ENCODE measurements around the gene CFAP61.

Gene CFAP61

DNA sequence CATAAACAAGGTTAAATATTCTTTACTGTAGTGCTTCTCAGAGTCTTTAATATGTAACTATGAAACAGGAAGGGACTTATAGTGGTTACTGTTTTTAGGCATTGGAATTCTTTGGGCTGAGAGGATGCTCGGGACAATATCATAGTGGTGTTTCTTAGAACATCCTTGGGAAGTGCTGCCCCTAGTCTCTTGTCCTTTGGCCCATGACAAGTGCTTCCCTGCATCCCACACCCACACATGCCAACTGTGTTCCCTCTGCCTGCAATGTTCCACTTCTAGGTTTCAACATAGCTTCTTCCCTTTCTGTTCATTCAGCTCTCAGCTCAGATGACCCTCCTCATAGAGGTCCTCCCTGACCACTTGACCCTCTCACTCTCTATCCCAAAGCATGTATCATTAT lies 37.6 kb downstream of the CFAP61 start (continued):
- TF ChIP-seq ZNF645 (tag by site-specific recombination; IDR thresholded peaks at IDR 0.05), result no peak
- TF ChIP-seq KLF10 (tag by site-specific recombination; IDR thresholded peaks at IDR 0.05), result no peak
- no peak for TF ChIP-seq HOXC10 (CRISPR knock-in tag; IDR thresholded peaks at IDR 0.05)
- TF ChIP-seq ZNF335 (tag by site-specific recombination; conservative IDR thresholded peaks at IDR 0.05), result no peak
- TF ChIP-seq ZNF624 (tag by site-specific recombination; IDR thresholded peaks at IDR 0.05), result no peak
- TF ChIP-seq ZBTB26 (tag by site-specific recombination; optimal IDR thresholded peaks at IDR 0.05), result no peak
- TF ChIP-seq, protein P1, sequence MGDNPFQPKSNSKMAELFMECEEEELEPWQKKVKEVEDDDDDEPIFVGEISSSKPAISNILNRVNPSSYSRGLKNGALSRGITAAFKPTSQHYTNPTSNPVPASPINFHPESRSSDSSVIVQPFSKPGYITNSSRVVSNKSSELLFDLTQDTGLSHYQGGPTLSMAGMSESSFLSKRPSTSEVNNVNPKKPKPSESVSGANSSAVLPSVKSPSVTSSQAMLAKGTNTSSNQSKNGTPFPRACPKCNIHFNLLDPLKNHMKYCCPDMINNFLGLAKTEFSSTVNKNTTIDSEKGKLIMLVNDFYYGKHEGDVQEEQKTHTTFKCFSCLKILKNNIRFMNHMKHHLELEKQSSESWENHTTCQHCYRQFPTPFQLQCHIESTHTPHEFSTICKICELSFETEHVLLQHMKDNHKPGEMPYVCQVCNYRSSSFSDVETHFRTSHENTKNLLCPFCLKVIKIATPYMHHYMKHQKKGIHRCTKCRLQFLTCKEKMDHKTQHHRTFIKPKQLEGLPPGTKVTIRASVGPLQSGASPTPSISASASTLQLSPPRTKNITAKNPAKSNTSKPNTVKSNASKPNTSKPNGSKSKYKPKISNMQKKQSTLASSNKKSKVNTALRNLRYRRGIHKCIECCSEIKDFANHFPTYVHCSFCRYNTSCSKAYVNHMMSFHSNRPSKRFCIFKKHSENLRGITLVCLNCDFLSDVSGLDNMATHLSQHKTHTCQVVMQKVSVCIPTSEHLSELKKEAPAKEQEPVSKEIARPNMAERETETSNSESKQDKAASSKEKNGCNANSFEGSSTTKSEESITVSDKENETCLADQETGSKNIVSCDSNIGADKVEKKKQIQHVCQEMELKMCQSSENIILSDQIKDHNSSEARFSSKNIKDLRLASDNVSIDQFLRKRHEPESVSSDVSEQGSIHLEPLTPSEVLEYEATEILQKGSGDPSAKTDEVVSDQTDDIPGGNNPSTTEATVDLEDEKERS (tag by site-specific recombination; IDR thresholded peaks at IDR 0.05), result no peak
- no peak for TF ChIP-seq ZNF544 (tag by site-specific recombination; IDR thresholded peaks at IDR 0.05)

- Histone ChIP-seq H3K4me3 (ENCODE audit: low read depth, low read length) (no peak overlapping the region), H3K9me3 (ENCODE audit: control insufficient read depth, insufficient read depth, low read depth, low read length) (no peaks in the 10 kb centered on the region), H3K4me1 (ENCODE audit: control insufficient read depth, insufficient read depth, low read length) (no peaks in the 10 kb centered on the region), H3K27ac (ENCODE audit: extremely low read depth, low read depth, low read length) (no peak overlapping the region), H3K36me3 (ENCODE audit: control insufficient read depth in 2 of 2, insufficient read depth in 1 of 2, low read length in 2 of 2) (no peaks in the 10 kb centered on the region)
- TF ChIP-seq, protein P2, sequence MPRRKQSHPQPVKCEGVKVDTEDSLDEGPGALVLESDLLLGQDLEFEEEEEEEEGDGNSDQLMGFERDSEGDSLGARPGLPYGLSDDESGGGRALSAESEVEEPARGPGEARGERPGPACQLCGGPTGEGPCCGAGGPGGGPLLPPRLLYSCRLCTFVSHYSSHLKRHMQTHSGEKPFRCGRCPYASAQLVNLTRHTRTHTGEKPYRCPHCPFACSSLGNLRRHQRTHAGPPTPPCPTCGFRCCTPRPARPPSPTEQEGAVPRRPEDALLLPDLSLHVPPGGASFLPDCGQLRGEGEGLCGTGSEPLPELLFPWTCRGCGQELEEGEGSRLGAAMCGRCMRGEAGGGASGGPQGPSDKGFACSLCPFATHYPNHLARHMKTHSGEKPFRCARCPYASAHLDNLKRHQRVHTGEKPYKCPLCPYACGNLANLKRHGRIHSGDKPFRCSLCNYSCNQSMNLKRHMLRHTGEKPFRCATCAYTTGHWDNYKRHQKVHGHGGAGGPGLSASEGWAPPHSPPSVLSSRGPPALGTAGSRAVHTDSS (tag by site-specific recombination; IDR thresholded peaks at IDR 0.05), result no peak
- no peak for TF ChIP-seq ZNF530 (tag by site-specific recombination; IDR thresholded peaks at IDR 0.05; ENCODE audit: low read depth)
- no peak for TF ChIP-seq ZNF132 (tag by site-specific recombination; IDR thresholded peaks at IDR 0.05; ENCODE audit: borderline replicate concordance)
- POLR2A ChIA-PET, result no interaction called here
- CTCF ChIA-PET, result no interaction called here
Measured at GRCh38 chr20:20092827-20093226, 40.5 kb downstream of the CFAP61 start.

GRCh38 chr20:20094410-20094809 lies 42.1 kb downstream of the CFAP61 start:
- H3K27ac ChIP-seq (ENCODE audit: extremely low read depth, low read depth, low read length), result no peak overlapping the region
- H3K4me3 ChIP-seq (ENCODE audit: low read depth, low read length), result no peak overlapping the region
- no peak for TF ChIP-seq ZNF747 (tag by site-specific recombination; IDR thresholded peaks at IDR 0.05)
- no peak for TF ChIP-seq ZNF174 (tag by site-specific recombination; IDR thresholded peaks at IDR 0.05)
- no peak for TF ChIP-seq ZNF544 (tag by site-specific recombination; IDR thresholded peaks at IDR 0.05)
- TF ChIP-seq OSR2 (tag by site-specific recombination; IDR thresholded peaks at IDR 0.05), result no peak
- TF ChIP-seq KLF10 (tag by site-specific recombination; IDR thresholded peaks at IDR 0.05), result no peak
- no peak for TF ChIP-seq PRDM1 (tag by site-specific recombination; IDR thresholded peaks at IDR 0.05)
- no peak for TF ChIP-seq SALL2 (tag by site-specific recombination; IDR thresholded peaks at IDR 0.05; ENCODE audit: borderline replicate concordance)
- no peak for TF ChIP-seq ZNF518A (tag by site-specific recombination; conservative IDR thresholded peaks at IDR 0.05; ENCODE audit: low read depth)
- TF ChIP-seq ZNF792 (tag by site-specific recombination; IDR thresholded peaks at IDR 0.05), result no peak
- TF ChIP-seq ZNF768 (tag by site-specific recombination; IDR thresholded peaks at IDR 0.05), result no peak
- POLR2A ChIA-PET, result no interaction called here
- H3K36me3 ChIP-seq (ENCODE audit: control insufficient read depth in 2 of 2, insufficient read depth in 1 of 2, low read length in 2 of 2), result no peaks in the 10 kb centered on the region
- CTCF ChIA-PET, result no interaction called here
- no peaks in the 10 kb centered on the region for H3K9me3 ChIP-seq (ENCODE audit: control insufficient read depth, insufficient read depth, low read depth, low read length)
- H3K4me1 ChIP-seq (ENCODE audit: control insufficient read depth, insufficient read depth, low read length), result no peaks in the 10 kb centered on the region
